Right ventricle myocardium superior (tissue), 1 donor: Measurements from ENCODE around the gene MBD5. TPM values are rescaled to one million over a fixed set of nuclear protein-coding genes. Genes with fewer than 3 reads are reported as not detected.

Experiments
- ATAC-seq: fragments of 200-7000 bp; cut with Tn5 transposase; one replicate; pipeline ENCODE4 v1.9.1; 2020; ENCODE audit warnings: mild to moderate bottlenecking; ENCODE audit not compliant: poor library complexity
- DNase-seq: peaks from one replicate; pipeline ENCODE4 v3.0.0-alpha.2; 2020
- intact Hi-C: fragments of 100-400 bp; cut with DNase I; formaldehyde crosslinking; loops from one replicate; pipeline ENCODE4 v1.11.2; 2022
- total RNA-seq: library from RNA; stranded (reverse); fragmentation: NEBNext Ultra II Directional; extraction: Animal tissue kit (Norgen Biotek cat#: 25700); gene quantifications from one replicate; pipeline ENCODE4 v1.2.1, GENCODE V29; 2021
- donor health status: DM: no; HTN: yes; CAD: no; lungs with severe emphysema.

The MBD5 gene
- total RNA-seq, 1 donor from 2014 or later, result 25.5 TPM

DNA sequence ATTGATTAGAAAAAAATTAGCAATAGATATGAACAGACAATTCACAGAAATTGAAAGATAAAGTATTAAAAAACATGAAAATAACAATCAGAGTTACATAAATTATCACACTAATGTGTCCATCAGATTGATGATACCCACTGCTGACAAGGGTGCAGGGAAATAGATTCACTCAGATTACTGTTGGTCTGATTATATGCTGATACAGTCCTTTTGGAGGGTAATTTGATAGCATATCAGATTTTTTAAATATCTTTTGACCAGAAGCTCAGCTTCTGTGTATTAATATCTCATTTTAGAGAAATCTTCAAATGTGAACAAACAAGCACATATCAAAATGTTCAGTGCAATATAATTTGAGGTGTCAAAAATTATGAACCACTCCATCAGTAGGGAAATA is 465.8 kb downstream of the MBD5 start:
- no peak for DNase-seq
- intact Hi-C loops, result no loop called here
- ATAC-seq, result no peak

DNA sequence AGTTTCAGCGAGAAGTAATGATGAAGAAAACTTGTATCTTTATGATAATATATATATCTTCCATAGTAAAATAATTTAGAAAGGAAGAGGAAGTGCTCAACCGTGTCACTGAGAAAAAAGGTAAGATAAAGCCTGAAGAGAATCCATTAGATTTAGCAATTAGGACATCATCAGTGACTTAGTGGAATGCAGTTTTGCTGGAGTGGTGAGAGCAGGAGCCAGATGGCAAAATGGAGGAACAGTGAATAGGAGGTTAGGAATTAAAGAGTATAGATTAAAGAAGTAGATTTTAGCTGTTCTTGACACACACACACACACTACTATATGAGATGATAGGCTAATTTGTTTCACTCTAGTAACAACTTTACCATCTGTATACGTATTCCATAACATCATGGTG is 466.5 kb downstream of the MBD5 start:
- intact Hi-C loops, result no loop called here
- DNase-seq, result no peak
- ATAC-seq, result no peak

DNA sequence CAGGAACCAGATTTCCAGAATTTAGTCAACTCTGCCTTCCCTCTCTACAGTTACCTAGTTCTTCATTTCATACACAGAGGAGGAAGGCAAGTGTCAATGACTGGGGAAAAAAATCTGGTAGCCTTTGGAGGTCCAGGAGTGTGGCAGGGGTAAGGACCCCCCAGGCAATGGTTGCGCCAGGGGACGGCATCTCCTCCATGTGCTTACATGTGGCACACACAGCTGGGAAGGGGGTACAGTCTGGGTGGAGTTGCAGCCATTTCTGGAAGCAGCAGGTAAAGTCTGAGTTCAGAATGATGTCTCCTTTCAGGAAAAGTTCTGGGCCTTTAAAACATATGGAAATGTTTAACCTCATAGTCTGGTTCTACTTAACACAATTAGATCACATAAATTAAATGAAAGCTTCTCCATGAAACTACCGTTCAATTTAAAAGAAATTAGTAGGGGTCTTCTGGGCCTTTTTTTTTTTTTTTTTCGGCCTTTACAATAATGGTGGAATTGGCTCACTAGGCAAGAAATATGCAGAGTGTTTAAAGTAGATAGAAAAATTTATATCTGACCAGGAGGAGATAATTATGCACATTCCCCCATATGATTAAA is 470.0 kb downstream of the MBD5 start:
- intact Hi-C loops, result no loop called here
- ATAC-seq (no peak), DNase-seq (no peak)

DNA sequence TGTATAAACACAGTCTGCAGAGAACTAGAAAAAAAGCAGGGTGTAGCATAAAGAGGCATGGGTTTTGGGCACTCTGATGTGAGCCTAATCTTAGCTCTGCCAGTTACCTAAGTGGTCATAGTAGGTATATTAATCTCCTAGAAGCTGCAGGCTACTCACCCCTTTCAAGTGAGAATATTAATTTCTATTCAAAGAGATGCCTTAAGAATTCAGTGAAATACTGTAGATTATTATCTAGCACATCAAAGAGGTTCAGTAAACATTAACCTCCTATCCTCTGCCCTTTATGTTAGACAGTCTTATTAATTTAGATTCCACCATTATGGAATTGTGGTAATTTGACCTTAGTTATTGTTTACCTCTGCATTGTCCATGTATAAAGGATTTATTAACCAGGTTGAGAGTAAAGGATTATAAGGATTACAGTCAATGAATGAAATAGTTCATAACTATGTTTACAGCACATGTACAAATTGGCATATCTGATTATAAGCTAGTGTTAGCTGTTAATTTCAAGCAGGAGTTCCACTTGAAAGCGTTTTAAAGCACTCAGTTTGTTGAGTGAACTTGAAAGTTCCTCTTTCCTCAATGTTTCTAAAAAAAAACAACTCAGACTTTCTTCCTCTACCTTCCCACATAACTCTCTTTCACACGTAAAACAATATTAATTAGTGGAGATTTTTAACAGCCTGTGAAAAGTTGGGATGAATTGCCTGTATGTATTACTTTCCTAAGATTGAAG is 473.1 kb downstream of the MBD5 start:
- ATAC-seq (no peak), DNase-seq (no peak)
- intact Hi-C loops, result no loop called here

DNA sequence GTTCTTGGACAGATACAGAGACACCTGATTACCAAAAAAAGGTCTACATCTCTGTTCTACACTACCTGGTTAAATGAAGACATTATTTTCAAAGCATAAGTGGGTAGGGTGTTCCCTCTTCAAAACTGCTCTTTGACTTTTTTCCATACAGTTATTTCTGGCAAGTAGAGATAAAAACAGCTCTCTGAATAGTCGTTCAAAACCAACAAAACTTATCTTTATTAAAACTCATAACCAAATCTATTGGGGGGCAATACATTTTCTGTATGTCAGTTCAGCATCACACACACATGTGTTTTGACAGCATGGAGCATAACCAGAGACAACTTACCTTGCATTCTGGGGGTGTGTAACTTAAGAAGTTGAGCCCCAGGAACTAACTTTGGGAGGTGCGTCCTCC is 474.7 kb downstream of the MBD5 start:
- ATAC-seq (no peak), DNase-seq (no peak)
- intact Hi-C loops, result no loop called here

DNA sequence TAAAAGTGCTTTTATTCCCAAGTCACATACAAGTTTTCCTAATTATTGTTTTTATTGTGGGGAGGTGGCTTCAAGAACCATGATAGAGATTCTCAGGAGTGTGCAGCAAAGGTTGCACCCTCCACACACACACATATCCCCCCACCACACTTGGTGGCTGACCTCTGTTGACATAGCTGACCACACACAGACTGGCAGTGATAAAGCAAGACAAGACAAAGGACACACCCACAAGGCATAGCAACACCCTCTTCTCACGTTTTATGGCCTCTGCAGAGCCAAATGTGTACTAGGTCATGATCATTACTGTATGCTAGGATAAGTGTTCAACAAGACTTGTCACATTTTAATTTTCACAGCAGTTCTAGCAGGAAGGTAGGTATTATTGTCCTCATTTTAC is 480.7 kb downstream of the MBD5 start:
- intact Hi-C loops, result no loop called here
- DNase-seq, result no peak
- no peak for ATAC-seq

DNA sequence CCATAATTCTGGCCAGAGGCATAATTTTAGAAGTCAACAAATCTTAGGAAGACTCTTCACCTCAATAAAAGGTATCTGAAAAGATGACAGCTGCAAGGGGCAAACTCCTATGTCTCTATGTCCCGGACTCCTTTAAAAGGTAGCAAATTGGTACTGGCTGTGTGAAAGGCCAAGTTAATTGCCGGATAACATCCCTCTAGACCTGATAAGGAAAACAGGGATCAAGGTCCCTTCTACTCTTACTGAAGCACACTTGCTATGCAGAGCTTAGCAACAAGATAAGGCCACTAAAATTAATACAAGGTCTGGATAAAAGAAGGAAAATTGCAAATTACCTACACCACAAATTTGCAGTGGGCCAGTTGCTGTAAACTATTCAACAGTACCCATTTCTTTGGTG is 482.6 kb downstream of the MBD5 start:
- ATAC-seq, result no peak
- intact Hi-C loops, result no loop called here
- no peak for DNase-seq

DNA sequence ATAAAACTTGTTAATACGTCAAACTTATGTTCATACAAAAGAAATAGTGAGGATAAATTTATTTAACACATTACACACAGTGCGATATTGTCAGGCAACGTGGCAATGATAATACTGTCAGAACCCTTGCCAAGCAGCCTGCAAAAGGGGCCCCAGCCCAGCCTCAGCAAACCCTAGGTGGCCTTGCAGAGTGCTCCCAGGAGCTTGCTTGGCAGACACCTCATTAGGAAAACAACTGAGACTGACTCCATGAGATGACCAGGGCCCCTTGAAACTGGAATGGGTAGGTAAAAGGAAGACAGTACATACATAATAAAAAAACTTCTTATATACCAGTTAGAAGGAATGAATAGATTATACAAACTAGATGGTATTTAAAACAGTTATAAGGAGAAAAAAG is 487.1 kb downstream of the MBD5 start:
- intact Hi-C loops, result no loop called here
- ATAC-seq, result no peak
- no peak for DNase-seq

DNA sequence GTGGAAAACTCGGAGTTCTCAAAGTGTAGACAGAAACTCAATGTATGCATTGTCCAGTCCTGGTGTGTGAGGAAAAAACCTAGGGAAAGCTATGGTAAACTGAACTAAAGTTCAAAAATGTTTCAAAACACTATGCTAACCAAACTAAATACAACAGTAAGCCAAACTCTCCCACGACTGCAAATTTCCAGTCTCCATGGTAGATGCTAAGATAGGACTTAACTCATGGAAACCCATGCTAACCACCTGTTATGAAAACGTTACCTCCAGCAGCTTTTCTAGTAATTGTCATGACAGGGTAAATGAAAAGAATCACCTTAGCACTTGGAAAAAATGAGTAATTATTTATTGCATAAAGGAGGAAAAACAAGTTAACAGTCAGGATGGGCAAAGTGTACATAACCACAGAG is 488.0 kb downstream of the MBD5 start:
- ATAC-seq (no peak), DNase-seq (no peak)
- intact Hi-C loops, result no loop called here

DNA sequence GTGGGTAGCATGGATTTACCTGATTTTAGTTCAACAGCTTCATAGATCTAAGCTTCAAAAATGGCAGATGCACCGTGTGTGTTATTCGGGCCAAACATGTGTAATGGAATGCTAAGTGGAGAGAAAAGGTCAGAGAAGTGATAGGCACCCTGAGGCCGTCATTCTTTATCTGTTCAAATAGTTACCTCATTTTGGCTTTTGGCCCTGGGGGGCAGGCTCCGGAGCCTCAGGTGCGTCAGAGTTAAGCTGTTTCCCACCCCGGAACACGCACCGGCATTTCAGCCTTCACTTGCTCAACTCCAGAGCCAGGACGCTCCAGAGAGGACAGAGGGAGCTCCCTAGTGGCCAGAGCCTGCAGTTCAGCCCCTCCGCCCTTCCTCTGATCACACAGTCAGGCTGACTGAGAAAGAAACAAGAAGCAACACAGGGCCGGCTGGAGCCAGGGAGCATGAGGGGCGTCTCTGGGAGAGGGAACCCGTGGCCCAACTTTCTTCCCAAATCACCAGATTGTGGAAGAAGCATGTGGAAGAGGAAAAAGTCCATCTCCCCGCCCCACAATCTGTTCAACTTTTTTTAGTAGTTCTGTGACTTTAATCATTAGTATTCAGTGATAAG is 488.5 kb downstream of the MBD5 start:
- DNase-seq, result peak; percentile 85
- intact Hi-C loops, result no loop called here
- peak; percentile 99 for ATAC-seq

DNA sequence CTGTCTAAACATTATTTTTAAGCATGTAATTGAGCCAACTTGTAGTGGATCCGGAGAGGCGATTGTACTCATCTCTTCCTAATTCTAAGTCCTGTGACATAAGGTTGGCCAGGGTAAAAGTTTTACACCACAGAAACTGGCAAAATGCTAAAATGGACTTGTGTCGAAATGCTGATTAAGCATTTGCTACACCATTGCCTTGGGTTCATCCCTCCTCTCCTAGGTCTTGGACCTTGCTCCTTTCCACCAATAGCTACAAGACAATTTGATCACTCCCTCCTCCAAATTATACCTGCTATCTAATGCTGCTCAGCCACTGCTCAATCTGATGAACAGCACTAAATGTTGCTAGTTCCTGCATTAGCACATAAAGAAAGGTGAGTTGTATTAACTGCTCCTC is 491.0 kb downstream of the MBD5 start:
- intact Hi-C loops, result no loop called here
- no peak for DNase-seq
- ATAC-seq, result no peak

DNA sequence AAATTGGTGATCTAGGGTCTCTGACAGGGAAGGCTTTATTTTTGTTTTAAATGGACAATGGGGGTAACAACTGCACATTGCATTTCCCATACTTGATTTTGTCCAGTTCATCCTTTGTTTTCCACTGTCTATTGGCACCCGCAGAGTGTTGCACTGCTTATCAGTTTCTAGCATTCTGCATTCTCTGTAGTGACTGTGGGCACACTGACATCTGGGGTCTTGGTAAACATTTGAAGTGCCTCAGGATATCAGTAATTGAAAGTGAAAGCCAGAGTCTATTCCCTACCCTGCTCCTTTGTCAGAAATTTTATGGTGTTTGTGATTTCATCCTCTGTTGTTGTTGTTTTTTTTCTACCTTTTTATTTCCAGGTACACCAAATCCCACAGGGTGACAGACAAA is 491.6 kb downstream of the MBD5 start:
- intact Hi-C loops, result no loop called here
- DNase-seq (no peak), ATAC-seq (no peak)

DNA sequence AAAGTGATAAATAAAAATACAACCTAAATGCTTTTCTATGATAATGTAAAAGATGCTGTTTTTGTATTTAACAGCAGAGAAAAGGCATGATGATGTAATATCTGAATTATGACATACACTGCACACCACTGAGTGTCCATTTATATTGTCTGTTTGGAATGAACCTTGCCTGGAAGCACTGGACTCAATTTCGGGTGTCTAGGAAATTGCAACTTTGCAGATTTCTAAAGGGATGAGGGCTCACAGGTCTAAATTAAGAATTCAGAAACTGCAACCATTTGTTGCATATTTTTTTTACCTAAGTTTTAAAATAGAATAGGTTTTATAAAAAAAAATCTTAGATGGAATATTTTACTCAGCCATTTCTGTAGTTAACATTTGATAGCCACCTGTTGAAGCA is 492.5 kb downstream of the MBD5 start:
- DNase-seq, result no peak
- ATAC-seq, result no peak
- intact Hi-C loops, result no loop called here

DNA sequence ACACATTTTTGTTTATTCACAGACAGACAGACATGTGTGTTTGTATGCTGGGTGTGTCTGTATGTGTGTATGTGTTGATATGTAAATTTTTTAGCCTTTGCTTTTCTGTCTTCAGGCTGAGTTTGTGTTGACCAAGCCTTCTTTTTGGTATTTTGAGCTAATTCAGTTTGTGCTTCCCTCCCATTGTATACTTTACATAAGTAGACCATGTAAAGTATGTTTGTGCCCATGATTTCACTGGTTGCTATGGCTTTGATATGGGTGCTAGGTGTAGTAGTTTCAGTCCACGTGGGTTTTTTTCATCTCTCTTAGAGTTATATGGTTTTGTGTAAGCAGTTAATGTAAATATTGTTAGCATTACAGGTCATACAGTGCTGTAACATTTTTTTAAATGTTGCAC is 494.2 kb downstream of the MBD5 start:
- ATAC-seq, result no peak
- DNase-seq, result no peak
- intact Hi-C loops, result no loop called here

DNA sequence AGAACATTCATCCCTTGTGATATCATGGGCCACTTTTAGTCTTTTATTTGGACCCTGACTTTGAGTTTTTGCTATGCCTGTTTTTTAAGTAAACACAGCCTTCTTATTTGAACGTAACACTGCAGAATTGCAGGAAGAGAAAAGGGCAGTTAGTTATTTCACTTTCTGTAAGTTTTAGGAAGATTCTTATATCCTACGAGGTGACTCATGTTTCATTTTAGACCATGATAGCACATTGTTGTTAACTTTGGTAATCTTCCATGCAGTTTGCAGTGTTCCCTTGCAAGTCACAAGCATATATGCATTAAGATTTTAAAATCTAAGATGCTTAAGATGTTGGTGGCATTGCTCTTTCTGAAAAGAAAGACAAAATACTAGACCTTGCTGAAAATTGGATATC is 495.1 kb downstream of the MBD5 start:
- intact Hi-C loops, result no loop called here
- no peak for ATAC-seq
- no peak for DNase-seq

DNA sequence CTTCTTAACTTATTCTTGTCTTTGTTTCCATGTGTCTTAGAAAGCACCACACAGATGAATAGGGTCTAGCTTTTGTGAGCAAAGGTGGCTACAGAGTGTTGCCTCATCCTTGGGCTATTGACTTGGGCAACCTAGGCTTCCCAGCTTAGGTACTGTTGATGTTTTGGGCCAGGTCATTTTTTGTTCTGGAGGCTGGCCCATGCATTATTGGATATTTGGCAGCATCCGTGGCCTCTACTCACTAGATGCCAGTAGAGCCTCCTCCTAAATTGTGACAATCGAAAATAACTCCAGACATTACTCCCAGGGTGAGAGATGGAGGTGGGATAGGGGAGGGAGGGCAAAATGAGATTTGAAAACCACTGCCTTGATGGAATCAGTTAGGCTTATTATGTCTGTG is 496.4 kb downstream of the MBD5 start:
- no peak for ATAC-seq
- intact Hi-C loops, result no loop called here
- DNase-seq, result no peak

DNA sequence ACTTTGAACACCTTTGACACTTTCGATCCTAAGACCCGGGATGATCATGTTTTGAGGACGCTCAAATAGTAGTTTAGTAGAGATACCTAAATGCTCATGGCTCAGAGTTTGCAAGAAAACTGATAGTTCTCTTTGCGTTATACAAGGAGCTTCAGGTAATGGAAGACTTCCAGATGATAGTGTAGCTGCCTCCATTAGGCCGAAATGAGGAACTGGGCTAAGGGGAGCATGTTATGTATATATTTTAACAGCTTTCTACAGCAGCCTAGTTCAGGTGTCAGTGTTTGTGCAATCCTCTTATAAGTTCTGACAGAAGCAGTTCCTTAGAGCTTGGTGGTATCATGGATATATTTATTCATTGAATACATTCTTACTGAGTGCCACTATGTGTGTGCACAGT is 496.9 kb downstream of the MBD5 start:
- no peak for DNase-seq

DNA sequence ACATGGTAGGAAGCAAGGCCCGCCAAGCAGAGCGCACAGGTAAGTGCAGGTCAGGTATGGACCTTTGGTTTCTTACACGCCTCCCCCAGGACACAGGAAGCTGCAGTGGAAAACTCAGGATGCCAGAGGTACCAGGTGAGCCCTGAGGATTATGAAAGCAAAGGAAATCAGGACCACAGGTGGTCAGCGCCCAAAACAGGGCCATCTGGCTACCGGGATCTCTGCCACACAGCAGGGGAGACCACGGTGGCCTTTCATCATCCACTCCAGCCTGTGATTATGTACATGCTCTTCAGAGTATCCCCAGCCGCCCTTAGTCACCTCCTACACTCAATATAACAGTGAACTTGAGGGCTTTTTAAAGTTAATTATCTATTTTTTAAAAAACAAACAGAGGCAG is 498.1 kb downstream of the MBD5 start:
- intact Hi-C loops, result no loop called here
- no peak for ATAC-seq
- no peak for DNase-seq

More for the DNA sequence above, 496.9 kb downstream of the MBD5 start:
- no peak for ATAC-seq
- intact Hi-C loops, result no loop called here

DNA sequence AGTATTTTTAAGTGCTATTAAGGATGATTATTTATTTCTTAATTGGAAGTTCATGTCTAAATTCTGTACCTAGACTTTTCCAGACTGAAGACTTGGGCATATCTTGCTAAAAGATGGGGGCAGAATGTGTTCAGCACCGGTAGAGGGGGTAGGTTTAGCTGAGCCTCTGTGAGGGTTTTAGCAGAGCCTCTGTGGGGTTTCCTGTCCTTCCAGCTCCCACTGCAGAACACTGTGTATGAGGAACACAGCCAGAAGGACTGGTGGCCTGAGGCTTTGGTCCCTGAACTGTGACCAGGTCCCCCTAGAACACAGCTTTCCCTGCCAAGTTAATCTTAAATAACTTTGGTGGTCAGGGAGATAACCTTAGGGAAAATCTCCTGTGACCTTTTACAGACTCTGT is 500.3 kb downstream of the MBD5 start:
- no peak for ATAC-seq
- intact Hi-C loops, result no loop called here
- DNase-seq, result no peak

DNA sequence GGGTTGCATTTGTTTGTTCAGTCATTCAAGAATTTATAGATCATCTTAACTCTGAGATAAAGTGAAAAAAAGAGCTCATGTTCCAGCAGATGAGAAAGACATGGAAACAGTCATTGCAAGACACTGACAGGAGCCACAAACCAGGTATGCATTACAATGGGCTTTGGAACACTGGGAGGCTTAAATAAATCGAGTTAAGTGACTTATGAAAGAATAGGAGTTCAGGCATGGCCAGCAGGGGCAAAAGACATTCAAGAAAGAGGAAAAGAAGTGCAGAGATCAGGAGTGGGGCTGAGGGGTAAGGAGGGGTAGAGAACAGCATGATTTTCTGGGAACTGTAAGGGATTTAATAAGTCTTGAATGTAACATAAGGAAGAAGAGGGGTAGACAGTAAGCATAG is 502.4 kb downstream of the MBD5 start:
- DNase-seq (no peak), ATAC-seq (no peak)
- intact Hi-C loops, result no loop called here
